SU-DHL-6 (cell line): Measurements from ENCODE around the gene PPIL6.
A peak's percentile ranks its signal among the peaks of the same experiment; 100 is the strongest.

ENCODE experiments used
- H2AFZ ChIP-seq: fragments of 200-600 bp; sonication (generic); 2 replicates; pipeline ENCODE4 v1.6.1; 2014; ENCODE audit warnings: low read depth, mild to moderate bottlenecking, moderate library complexity, mixed read lengths, antibody characterized with exemption, low read length; ENCODE audit not compliant: severe bottlenecking
- H3F3A ChIP-seq: fragments of 200-600 bp; shearing (Covaris generic); 2 replicates; pipeline ENCODE4 v1.6.0; 2016; ENCODE audit warnings: antibody characterized with exemption, mild to moderate bottlenecking; ENCODE audit not compliant: insufficient read depth
- H3K27ac ChIP-seq: fragments of 200-600 bp; sonication (generic); 2 replicates; pipeline ENCODE4 v1.5.1; 2016; ENCODE audit warnings: low read depth, mild to moderate bottlenecking, low read length, moderate library complexity, mixed read lengths
- H3K27me3 ChIP-seq: fragments of 200-600 bp; sonication (generic), shearing (Covaris generic); 2 replicates; pipeline ENCODE4 v1.6.0; 2014; ENCODE audit warnings: mild to moderate bottlenecking, low read length
- H3K36me3 ChIP-seq: fragments of 200-600 bp; sonication (generic); 2 replicates; pipeline ENCODE4 v1.6.1; 2014; ENCODE audit warnings: mild to moderate bottlenecking, low read length, mixed read lengths
- H3K4me2 ChIP-seq: fragments of 300-600, 200-600 bp; shearing (Covaris generic), sonication (generic); 2 replicates; pipeline ENCODE4 v1.6.0; 2014; ENCODE audit warnings: low read length, low read depth, mild to moderate bottlenecking; ENCODE audit not compliant: poor library complexity, severe bottlenecking
- H3K4me3 ChIP-seq: fragments of 200-600 bp; sonication (generic); 2 replicates; pipeline ENCODE4 v1.5.1; 2014; ENCODE audit warnings: antibody characterized with exemption, low read length, mild to moderate bottlenecking, mixed read lengths; ENCODE audit not compliant: insufficient read depth, poor library complexity, severe bottlenecking
- H3K79me2 ChIP-seq: fragments of 200-600 bp; sonication (generic); 2 replicates; pipeline ENCODE4 v1.6.1; 2014; ENCODE audit warnings: mild to moderate bottlenecking, low read length, moderate library complexity; ENCODE audit not compliant: insufficient read depth
- H3K9ac ChIP-seq: fragments of 200-600 bp; sonication (generic); 2 replicates; pipeline ENCODE4 v1.7.0; 2014; ENCODE audit warnings: mild to moderate bottlenecking, low read length
- H3K9me2 ChIP-seq: fragments of 200-600 bp; sonication (generic); replicated peaks from 2 replicates; pipeline ENCODE4 v1.6.1; 2014; ENCODE audit warnings: low read length; ENCODE audit not compliant: insufficient read depth
- H3K9me3 ChIP-seq: fragments of 200-600 bp; sonication (generic); 2 replicates; pipeline ENCODE4 v1.6.1; 2014; ENCODE audit warnings: low read length, mixed read lengths; ENCODE audit not compliant: insufficient read depth
- H4K20me1 ChIP-seq: fragments of 200-600 bp; sonication (generic); 2 replicates; pipeline ENCODE4 v1.6.1; 2014; ENCODE audit warnings: low read depth, mild to moderate bottlenecking, antibody characterized with exemption, low read length, moderate library complexity, mixed read lengths
- EZH2phosphoT487 ChIP-seq: fragments of 200-600 bp; sonication (generic), shearing (Covaris generic); conservative IDR thresholded peaks from 2 replicates; pipeline ENCODE4 v1.6.1; 2018; ENCODE audit warnings: mild to moderate bottlenecking, antibody characterized with exemption, low read length, moderate library complexity, mixed read lengths
- TF ChIP-seq, protein P1 (sequence below): fragments of 200-600 bp; sonication (generic); IDR thresholded peaks from one replicate; pipeline ENCODE4 v1.5.1; 2017; ENCODE audit warnings: antibody characterized with exemption, mild to moderate bottlenecking, low read length, moderate library complexity; ENCODE audit not compliant: insufficient read depth, poor library complexity, severe bottlenecking

PPIL6 gene

DNA sequence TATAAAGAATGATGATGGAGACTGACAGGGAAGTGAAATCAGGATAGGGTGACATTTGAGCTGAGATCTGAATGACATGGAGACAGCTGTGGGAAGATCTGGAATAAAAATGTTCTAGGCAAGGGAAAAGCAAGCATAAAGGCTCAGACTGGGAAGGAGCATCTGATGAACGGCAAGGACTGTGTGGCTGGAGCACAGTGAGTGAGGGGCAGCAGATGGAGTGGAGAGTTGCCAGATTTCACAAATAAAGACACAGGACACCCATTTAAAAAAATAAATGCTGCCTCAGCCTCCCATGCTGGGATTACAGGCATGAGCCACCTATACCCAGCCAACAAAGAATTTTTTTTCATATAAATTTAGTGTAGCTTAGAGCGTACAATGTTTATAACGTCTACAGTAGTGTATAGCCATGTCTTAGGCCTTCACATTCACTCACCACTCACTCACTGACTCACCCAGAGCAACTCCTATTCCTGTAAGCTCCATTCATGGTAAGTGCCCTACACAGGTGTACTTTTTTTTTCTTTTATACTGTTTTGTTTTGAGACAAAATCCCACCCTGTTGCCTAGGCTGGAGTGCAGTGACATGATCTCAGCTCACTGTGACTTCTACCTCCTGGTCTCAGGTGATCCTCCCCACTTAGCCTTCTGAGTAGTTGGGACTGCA lies 45.0 kb upstream of the PPIL6 start:
- Histone ChIP-seq H3K36me3 (peaks cover 9% of the 10 kb centered on the region), H3K27me3 (no peaks in the 10 kb centered on the region), H3F3A (peaks cover 6% of the 10 kb centered on the region; the same call in 1 of the 2 replicates), H4K20me1 (no peaks in the 10 kb centered on the region; the same call in 1 of the 2 replicates), H3K9ac (no peak overlapping the region), H2AFZ (no peak overlapping the region), H3K9me2 (no peaks in the 10 kb centered on the region), H3K27ac (no peak overlapping the region), H3K79me2 (peaks cover 26% of the 10 kb centered on the region), H3K4me2 (no peak overlapping the region), H3K9me3 (no peaks in the 10 kb centered on the region), H3K4me3 (no peak overlapping the region)
- TF ChIP-seq, protein P1, sequence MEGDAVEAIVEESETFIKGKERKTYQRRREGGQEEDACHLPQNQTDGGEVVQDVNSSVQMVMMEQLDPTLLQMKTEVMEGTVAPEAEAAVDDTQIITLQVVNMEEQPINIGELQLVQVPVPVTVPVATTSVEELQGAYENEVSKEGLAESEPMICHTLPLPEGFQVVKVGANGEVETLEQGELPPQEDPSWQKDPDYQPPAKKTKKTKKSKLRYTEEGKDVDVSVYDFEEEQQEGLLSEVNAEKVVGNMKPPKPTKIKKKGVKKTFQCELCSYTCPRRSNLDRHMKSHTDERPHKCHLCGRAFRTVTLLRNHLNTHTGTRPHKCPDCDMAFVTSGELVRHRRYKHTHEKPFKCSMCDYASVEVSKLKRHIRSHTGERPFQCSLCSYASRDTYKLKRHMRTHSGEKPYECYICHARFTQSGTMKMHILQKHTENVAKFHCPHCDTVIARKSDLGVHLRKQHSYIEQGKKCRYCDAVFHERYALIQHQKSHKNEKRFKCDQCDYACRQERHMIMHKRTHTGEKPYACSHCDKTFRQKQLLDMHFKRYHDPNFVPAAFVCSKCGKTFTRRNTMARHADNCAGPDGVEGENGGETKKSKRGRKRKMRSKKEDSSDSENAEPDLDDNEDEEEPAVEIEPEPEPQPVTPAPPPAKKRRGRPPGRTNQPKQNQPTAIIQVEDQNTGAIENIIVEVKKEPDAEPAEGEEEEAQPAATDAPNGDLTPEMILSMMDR = no peak
- no peak for TF ChIP-seq EZH2phosphoT487

DNA sequence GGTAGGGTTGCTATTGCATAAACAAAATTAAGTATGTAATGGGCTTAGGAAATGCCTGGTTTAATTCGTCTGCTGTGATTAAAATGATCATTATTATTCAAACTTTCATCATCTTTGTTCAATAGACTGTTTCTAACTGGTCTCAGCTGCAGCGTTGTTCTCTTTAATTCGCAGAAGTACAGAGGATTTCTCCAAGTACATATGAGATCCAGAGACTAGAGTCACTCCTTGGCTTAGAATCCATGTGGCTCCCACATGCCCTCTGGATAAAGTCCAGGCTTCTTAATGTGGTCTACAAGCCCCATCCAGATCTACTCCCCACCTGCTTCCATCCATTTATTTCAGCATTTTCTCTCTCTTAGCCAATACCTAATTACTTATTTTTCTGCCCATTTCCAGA lies 43.7 kb upstream of the PPIL6 start:
- H3K9ac ChIP-seq = peak overlapping the region; percentile 60; the same call in 1 of the 2 replicates
- H2AFZ ChIP-seq = peak overlapping the region; percentile 96
- no peak overlapping the region for H3K4me3 ChIP-seq
- TF ChIP-seq EZH2phosphoT487 = no peak
- TF ChIP-seq, protein P1 = no peak
- no peaks in the 10 kb centered on the region for H3K9me3 ChIP-seq
- H4K20me1 ChIP-seq = peaks cover 2% of the 10 kb centered on the region; the same call in 1 of the 2 replicates
- peak overlapping the region; percentile 81 for H3K4me2 ChIP-seq
- H3K27ac ChIP-seq = no peak overlapping the region
- no peaks in the 10 kb centered on the region for H3K9me2 ChIP-seq
- H3K36me3 ChIP-seq = peaks cover 15% of the 10 kb centered on the region
- peaks cover 38% of the 10 kb centered on the region for H3K79me2 ChIP-seq
- H3K27me3 ChIP-seq = no peaks in the 10 kb centered on the region
- H3F3A ChIP-seq = peaks cover 6% of the 10 kb centered on the region; the same call in 1 of the 2 replicates

GRCh38 chr6:109483735-109484057 lies 43.3 kb upstream of the PPIL6 start:
- TF ChIP-seq, protein P1 = no peak
- no peak for TF ChIP-seq EZH2phosphoT487
- Histone ChIP-seq H4K20me1 (peaks cover 5% of the 10 kb centered on the region; the same call in 1 of the 2 replicates), H3K9ac (peak overlapping the region; percentile 60), H3K27me3 (no peaks in the 10 kb centered on the region), H3K36me3 (peaks cover 16% of the 10 kb centered on the region), H3K27ac (no peak overlapping the region), H3K4me3 (peak overlapping the region; percentile 58), H3F3A (peaks cover 6% of the 10 kb centered on the region; the same call in 1 of the 2 replicates), H3K9me2 (no peaks in the 10 kb centered on the region), H2AFZ (peak overlapping the region; percentile 96), H3K79me2 (peaks cover 42% of the 10 kb centered on the region), H3K9me3 (no peaks in the 10 kb centered on the region), H3K4me2 (peak overlapping the region; percentile 81)
